VCaP (cell line): ENCODE data around the gene RESF1.

Source experiments
- H3K27ac ChIP-seq: fragments of 450-650 bp; 2 replicates; pipeline ENCODE4 v1.5.1; 2017
- CTCF ChIP-seq: fragments of 450-650 bp; conservative IDR thresholded peaks from 2 replicates; pipeline ENCODE4 v1.5.1; 2017; ENCODE audit warnings: mild to moderate bottlenecking, moderate library complexity

The RESF1 gene

GRCh38 chr12:31962076-31962475 lies 2.9 kb downstream of the RESF1 start:
- TF ChIP-seq CTCF, result no peak
- H3K27ac ChIP-seq, result no peak overlapping the region

- no peak overlapping the region for H3K27ac ChIP-seq
- no peak for TF ChIP-seq CTCF
These were observed 5.1 kb downstream of the RESF1 start for GRCh38 chr12:31964280-31964679.

- TF ChIP-seq CTCF, result no peak
These were observed 5.9 kb downstream of the RESF1 start for GRCh38 chr12:31965090-31965489.

GRCh38 chr12:31966558-31967205 lies 7.5 kb downstream of the RESF1 start:
- TF ChIP-seq CTCF, result no peak
- H3K27ac ChIP-seq, result no peak overlapping the region

More at GRCh38 chr12:31965090-31965489, 5.9 kb downstream of the RESF1 start:
- H3K27ac ChIP-seq, result no peak overlapping the region

GRCh38 chr12:31967539-31967938 lies 8.3 kb downstream of the RESF1 start:
- no peak for TF ChIP-seq CTCF
- H3K27ac ChIP-seq, result no peak overlapping the region

GRCh38 chr12:31970199-31970598 lies 11.0 kb downstream of the RESF1 start:
- no peak for TF ChIP-seq CTCF
- H3K27ac ChIP-seq, result no peak overlapping the region

- TF ChIP-seq CTCF, result no peak
- H3K27ac ChIP-seq, result no peak overlapping the region
These were observed 14.6 kb downstream of the RESF1 start for GRCh38 chr12:31973818-31974217.
